HG02759 (cell line): ENCODE data around the gene APLP2.
A peak's percentile ranks its signal among the peaks of the same experiment; 100 is the strongest.

Source experiments
- ATAC-seq: cut with Tn5 transposase; IDR thresholded peaks from one replicate; pipeline ENCODE4 v1.9.1; 2021; ENCODE audit warnings: mild to moderate bottlenecking, moderate library complexity; ENCODE audit not compliant: unreplicated experiment

APLP2 gene

DNA sequence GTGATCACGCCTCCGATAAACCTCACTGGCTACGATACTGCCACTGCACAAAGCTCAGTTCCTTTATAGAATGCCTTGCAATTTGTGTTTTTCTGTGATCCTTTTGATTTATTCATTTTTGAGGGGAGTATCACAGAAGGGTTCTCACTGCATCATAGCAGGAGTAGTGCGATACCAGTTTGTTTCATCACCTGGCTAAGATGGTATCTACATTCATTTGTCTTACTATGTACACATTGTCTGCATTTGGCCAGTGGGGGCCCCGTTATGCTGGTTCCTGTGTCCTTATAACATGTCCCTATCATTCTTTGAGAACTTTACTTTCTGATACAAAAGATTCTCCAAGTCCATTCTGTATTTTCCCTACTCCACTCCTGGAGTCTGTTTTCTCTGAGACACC, 44.6 kb downstream of the APLP2 start:
- no peak for ATAC-seq

DNA sequence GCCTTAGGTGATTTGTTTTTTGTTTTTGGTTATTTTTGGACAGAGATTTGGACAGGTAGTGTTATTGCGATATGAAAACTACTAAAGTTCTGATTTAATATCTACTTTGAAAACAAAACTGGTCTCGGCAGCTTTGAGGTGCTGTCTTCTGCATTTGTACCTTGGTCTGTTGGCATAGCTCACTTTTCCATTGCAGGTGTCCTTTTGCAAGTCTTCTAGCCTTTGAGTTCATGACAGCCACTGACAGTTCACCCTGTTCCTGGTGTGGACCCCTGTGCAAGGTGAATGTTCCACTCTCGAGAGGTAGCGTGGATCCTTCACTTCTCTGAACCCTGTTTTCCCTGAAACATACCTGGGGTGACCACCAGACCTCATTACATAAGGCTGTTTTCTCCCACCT, 45.0 kb downstream of the APLP2 start:
- ATAC-seq: no peak

DNA sequence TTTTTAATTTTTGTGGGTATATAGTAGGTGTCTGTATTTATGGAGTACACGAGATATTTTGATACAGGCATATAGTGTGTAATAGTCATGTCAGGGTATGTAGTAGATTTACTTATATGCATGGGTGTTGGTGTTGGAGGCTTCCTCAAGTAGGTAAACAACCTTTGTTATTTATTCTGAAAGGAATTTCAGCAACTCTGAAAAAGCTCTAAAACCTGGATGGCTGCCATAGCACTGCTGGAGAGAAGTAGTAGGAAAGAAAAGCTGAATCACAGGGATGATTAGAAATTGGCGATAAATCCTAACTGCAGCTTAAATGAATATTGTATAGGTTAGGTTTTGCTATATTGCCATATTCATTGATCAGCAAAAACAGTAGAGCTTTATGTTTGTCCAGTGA, 45.5 kb downstream of the APLP2 start:
- no peak for ATAC-seq

DNA sequence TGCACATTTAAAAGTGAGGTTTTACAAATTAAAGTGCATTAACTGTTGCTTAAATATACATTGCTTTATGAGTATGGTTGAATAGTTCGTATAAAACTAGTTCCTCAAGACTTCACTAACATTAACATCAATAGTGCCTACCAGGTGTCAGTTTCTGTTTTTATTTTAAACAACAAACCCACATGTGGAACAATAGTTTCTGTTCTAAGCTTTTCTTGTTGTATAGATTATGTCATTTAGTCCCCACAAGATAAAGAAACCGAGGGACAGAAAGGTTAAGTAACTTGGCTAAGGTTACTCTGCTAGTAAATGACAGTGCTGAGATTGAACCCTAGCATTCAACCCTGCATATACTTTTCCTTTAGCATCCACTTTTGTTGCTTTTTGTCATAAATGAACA, 48.5 kb downstream of the APLP2 start:
- peak; percentile 69 for ATAC-seq

DNA sequence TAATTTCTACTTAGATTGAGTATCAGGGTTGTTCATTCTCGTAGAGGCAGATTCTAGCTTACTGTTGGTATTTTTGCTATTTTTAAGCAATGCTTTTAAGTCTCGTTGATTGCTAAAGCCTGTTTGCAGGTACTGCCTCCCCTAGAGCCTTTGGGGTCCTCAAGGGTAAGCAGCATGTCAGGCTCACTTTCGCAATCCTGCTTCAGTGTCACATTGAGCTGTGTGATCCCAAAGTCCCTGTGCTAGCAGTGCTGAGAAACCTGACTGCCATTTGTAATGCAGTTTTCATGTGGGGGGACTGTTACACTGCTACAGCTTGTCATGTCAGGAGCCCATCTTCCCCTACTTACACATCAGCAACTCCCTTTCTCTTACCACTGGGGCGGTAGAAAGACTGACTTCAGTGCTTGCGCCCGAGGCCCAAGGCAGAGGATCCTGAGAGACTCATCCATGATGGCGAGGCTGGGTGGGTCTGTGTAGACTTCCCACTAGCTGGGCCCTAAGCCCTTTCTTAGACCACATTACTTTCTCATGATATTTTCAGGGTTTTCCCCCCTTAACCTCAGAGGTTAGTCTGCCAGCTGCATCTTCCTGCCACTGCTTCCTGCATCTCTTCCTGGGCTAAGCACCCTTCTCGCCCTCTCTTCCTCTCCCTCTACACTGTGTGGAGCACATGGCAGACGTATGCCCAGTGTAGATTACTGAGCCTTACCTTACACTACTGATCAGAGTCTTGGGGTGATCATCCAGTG, 49.1 kb downstream of the APLP2 start:
- ATAC-seq: peak; percentile 75

DNA sequence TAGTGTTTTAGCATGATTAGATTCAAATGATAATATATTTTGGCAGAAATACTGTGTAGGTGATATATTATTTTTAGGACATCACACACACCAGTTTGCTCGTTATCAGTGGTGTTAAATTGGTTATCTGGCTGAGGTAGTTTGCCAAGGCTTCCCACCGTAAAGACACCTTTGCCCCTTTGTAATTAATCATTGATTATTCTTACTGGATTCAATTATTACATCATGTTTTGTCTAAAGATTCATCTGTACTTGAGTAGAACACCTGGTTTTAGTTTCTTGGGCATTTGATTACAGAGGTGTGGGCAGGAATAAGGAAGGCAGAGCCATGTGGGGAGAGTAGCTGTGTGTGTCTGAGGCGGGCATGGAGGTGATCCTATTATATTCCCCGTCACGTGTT, 50.4 kb downstream of the APLP2 start:
- no peak for ATAC-seq

DNA sequence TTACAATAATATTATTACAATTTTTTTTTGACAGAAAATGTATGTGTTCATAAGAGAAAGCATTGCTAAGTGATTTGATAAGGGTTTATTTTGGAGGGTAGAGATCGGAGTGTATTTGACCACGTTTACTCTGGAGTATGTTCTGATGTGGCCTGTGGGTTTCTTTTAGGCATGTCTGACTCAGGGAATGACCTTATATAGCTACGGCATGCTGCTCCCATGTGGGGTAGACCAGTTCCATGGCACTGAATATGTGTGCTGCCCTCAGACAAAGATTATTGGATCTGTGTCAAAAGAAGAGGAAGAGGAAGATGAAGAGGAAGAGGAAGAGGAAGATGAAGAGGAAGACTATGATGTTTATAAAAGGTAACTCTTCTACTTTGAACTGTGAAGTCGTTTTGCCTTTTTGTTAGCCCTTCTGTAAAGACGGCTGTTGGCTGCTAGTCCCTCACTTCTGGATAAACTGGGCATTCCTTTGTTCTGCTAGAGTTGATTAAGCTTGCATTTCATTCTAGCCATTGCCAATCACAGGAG, 51.8 kb downstream of the APLP2 start:
- ATAC-seq: no peak

DNA sequence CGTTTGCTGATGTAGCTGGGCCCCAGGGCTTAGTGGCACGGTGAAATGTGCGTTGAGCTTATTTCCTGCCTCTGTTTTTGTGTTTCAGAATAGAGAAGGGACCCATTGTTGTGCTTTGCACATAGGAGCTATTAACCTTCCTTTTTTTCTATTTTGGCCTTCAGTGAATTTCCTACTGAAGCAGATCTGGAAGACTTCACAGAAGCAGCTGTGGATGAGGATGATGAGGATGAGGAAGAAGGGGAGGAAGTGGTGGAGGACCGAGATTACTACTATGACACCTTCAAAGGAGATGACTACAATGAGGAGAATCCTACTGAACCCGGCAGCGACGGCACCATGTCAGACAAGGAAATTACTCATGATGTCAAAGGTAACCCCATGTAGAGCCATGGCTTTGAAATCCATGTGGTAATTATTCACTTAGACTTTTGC, 52.5 kb downstream of the APLP2 start:
- no peak for ATAC-seq

DNA sequence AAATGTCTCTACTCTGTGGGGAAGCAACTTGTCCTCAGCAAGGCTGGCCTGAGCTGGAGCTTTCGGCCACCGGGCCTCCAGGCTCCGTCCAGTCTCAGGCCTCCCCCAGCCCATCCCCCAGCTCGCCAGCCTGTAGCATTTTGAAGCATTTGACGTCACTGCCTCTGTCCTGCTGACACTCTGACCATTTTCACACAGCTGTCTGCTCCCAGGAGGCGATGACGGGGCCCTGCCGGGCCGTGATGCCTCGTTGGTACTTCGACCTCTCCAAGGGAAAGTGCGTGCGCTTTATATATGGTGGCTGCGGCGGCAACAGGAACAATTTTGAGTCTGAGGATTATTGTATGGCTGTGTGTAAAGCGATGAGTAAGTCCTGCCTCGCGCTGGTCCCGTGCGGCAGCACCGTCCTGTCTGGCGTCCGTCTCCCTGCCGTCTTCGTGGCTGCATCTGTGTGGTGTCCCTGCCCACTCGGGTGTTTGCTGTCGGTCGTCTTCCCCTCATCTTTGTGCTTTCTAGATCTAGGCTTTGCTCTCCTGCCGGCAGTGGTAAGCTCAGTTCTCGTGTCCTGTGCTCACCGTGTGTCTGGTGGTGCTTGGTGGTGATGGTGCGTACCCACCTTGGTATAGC, 53.8 kb downstream of the APLP2 start:
- no peak for ATAC-seq

DNA sequence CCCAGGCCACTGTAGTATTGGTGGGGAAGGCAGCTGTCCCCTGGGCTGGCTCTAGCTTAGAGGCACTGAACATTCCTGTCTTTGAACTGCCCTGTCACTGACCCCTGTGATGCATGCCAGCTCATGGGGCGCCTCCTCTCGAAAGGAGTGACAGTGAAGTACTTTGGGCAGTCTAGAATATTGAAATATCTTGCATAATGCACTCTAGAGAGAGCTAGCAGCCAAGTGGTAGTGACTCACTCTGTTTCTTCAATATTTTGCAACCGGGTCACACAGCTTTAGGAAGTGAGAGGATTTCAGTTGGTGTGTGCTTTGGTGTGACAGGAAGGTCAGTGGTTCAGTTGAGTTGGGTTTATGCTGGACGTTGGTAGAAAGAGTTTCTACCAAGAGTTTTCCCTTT, 54.4 kb downstream of the APLP2 start:
- no peak for ATAC-seq

DNA sequence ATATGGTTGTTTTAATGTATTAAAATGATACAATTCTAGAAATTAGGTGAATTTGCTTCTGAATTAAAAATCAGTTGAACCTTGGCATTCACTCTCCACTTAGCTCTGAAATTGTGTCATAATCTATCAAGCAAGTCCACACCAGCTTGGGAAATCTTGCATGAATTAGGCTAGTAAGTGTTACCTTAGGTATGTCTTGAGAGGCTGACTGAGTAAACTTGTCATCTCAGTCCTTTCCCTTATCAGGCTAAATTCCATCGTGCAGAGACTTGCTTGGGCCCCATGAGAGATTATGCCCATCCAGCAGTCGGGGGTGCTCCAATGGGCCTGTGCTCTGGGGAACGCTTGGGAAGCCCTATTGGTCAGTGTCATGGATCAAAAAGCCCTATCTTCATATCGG, 55.9 kb downstream of the APLP2 start:
- no peak for ATAC-seq

DNA sequence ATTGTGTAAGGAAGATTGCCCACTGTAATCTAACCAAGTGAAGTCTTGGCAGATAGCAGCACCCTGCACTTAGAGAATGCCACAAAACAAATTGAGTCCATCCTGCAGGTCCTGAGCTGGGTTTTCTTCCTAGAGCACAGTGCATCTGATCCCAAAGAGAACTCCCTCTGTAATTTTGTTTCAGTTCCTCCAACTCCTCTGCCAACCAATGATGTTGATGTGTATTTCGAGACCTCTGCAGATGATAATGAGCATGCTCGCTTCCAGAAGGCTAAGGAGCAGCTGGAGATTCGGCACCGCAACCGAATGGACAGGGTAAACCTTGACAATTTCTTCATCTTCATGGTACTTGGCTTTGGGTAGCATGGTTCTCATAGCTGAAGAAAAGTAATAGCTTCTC, 56.8 kb downstream of the APLP2 start:
- no peak for ATAC-seq

DNA sequence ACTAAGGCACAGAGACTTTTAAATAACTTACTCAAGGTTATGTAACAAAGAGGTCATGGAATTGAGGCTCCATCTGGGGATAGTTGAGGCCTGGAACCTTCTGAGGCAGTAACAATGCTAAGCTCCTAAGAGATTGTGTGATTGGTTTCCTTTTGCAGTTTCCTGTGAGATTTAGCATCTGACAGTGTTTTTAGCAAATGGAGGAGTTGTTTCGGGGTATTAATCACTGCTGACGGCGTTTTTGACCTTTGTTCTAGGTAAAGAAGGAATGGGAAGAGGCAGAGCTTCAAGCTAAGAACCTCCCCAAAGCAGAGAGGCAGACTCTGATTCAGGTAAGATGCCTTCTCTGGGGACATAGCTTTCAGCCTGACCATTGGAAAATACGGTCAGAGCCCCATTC, 57.8 kb downstream of the APLP2 start:
- ATAC-seq: no peak

DNA sequence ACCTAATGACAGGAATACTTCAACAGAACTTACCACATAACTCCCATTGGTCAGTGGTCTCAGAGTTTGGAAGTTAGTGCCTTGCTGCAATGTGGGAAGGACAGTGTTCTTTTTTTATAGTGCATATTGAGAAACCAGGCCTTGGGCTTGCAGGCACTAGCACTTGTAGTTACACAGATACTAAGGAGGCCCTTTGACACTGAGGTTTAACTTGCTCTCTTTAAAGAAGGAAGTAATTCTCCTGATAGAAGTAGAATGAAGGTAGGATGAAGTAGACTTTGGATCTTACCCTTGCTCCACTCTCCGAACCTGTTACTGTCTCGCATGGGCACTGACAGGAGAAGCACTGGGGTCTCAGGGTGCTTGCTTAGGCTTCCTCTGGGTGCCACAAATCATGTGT, 58.9 kb downstream of the APLP2 start:
- ATAC-seq: no peak

DNA sequence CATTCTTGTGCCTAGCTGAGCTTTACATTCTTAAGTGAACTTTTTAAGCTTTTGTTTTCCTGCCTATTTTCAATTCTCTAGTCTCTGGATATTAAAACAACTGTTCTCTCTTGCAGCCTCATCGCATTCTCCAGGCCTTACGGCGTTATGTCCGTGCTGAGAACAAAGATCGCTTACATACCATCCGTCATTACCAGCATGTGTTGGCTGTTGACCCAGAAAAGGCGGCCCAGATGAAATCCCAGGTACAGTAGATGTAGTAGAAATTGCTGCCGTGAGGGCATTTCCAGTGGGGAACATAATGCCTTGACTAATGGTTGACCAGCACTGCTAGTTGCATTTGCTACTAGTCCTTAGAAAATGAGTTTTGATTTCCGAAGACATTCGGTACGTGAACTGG, 60.2 kb downstream of the APLP2 start:
- ATAC-seq: no peak

DNA sequence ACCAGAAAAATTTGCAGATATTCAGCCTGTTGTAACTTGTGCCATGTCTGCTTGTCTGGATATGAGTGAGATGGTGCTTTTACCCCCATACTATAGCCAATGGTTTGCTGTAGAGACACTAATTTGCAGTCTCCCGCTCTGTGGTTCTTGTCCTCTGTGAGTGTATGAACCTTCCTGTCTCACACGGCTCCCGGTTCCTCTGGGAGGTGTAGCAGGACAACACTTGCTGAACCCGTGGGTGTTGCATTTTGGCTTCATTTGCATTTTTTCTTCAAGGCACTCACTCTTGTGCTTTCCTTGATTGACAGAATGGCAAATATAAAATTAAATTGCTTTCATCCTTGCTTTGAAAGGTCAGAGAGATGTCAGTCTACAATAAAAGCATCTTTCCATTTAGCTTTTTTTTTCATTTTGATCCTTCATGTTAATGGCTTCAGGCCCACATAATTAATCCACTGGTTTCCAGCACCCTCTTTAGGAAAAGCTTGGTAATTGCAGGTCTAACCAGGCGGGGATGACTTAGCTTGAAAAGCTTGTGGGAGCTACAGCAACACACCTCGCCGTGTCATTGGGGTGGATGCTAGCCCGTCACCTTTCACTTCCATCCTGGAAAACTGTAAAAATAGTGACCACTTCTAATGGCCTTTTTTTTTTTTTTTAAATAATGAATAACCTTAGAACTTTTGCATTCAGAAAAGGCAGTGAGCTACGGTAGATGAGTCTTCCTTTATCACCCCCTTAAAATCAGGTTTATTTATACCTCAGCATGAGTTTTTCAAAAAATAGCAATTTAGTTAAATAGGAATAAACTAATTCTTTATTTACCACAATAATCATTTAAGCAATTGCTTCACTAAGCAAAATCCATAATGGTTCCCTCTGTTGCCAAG, 62.5 kb downstream of the APLP2 start:
- ATAC-seq: peak; percentile 82

DNA sequence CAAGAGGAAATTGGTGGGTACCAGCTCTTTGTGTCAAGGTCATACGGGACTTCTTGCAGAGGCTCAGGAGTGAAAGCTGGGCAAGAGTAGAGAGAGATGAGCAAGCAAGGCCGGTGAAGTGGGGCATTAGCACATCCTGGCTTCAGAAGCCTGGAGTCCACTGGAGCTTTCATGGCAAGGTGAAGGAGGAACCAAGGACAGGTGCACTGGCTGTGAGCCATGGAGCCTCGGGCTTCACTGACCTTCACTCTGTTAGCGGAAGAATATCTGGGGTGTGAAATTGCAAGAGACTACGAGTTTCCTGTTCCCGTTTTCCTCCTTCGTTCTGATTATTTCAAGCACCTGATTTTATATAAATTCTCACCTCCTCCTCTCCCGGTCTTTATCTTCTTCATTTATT, 64.0 kb downstream of the APLP2 start:
- no peak for ATAC-seq

DNA sequence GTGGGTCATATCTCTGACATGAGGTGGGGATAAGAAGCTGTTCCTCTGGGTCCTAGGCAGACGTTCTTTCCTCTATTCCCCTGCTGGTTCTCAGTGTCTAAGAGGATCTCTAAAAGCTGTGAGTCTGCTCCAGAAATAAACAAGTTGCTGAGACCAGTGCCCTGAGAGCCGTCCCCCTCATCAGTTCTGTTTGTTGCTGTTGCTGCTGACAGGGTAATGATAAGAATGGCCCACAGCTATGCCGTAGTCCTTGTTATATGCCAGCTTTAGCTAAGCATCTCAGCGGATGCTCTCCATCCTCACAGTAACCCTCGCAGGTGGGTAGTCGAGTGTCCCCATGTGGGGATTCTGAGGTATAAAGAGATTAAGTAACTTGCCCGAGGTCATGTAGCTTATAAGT, 66.4 kb downstream of the APLP2 start:
- no peak for ATAC-seq

DNA sequence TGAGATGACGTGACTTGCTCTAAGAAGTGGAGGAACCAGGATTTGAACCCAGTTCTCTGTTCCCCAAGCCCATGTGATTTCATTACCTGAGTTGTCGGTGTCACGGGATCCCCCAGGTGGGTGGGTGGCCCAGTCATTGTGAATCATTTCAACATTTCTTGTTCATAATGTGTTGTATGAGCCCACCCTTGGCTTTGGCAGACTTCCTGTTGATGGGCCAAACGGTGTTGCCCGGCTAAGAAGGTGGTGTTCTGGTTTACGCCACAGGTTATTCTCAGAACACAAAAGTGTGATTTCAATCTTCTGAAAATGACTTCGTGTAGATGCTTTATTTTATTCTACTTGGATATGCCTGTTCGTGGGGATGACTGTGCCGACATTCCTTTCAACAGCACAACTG, 68.3 kb downstream of the APLP2 start:
- no peak for ATAC-seq

DNA sequence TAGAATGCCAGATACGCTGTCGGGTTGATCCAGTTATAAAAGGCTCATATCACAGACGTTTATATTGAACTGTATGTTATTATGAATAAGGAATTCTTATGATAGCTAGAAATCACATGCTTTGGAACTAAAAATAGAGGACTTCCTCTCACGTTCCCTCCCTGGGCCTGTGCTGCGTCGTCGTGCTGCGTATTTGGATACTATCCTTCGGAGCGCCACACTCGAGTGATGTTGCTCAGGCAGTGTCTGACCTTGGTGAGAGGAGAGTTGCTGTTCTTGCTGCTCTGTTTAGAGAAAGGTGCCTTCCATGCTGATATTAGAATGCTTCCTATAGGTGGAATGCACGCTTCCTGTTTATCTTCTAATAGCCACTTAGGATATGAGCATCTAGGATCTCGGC, 69.7 kb downstream of the APLP2 start:
- no peak for ATAC-seq

DNA sequence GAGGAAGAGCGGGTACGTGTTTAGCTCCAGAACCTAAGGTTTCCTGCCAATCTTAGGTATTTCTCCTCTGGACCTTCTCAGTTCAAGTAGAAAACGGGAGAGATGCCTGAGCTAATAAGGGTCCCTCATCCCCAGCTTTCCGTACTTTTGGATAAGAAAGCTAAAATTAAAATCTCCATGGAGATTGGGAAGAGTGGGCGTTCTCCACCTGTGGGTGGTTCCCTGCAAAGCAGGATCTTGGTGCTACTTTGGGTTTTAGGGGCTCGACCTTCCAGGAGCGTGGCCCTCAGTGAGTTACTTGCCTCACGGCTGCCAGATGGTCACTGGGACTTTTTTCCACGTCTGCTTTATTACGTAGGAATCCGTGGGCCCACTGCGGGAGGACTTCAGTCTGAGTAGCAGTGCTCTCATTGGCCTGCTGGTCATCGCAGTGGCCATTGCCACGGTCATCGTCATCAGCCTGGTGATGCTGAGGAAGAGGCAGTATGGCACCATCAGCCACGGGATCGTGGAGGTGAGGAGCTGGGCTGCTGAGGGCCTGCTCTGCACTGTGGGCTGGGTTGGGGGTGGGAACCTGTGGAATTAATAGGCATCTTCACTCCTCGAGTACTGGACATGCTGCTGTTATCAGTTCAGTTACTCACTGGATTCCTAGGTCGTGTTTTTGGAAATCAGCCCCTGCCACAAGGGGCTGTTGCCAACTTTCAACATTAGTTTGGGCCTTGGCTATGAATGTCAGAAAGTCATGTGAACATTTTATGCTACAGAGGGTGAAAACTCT, 72.1 kb downstream of the APLP2 start:
- no peak for ATAC-seq
